Naive thymus-derived CD4-positive, alpha-beta T cell (primary cell): ENCODE results near the gene ZNF547. TPM values are rescaled to one million over a fixed set of nuclear protein-coding genes. Genes with fewer than 3 reads are reported as not detected.
A peak's percentile ranks its signal among the peaks of the same experiment; 100 is the strongest.

Experiments used
- ATAC-seq: fragments of 150-1000 bp; cut with Tn5 transposase; 2 replicates; pipeline ENCODE4 v1.10.0; 2021; ENCODE audit warnings: mild to moderate bottlenecking, moderate library complexity
- CTCF ChIA-PET: fragments of 350-600 bp; sonication (Branson Sonifier 250); formaldehyde crosslinking; loops from one replicate; lab custom pipeline; 2021; ENCODE audit warnings: antibody characterized with exemption; lab: Charles Lee
- POLR2A ChIA-PET: fragments of 350-600 bp; sonication (Branson Sonifier 250); formaldehyde crosslinking; loops from one replicate; lab custom pipeline; 2021; ENCODE audit warnings: antibody characterized with exemption, inconsistent platforms; lab: Charles Lee
- DNase-seq, 9 donors: peaks; one replicate each; pipeline versions ENCODE4 v3.0.0 to v3.0.0-alpha.2; 2020 to 2022; ENCODE audit warnings: mixed read lengths in 1 of 9
- H3K27ac ChIP-seq: one replicate; pipeline ENCODE4 v1.7.0; 2013; ENCODE audit warnings: mild to moderate bottlenecking, low read depth, low read length, moderate library complexity
- H3K27me3 ChIP-seq, 2 donors: one replicate each; pipeline ENCODE4 v1.7.0; 2013; ENCODE audit warnings: low read length in 2 of 2, mild to moderate bottlenecking in 2 of 2, moderate library complexity in 2 of 2; ENCODE audit not compliant: control insufficient read depth in 2 of 2, insufficient read depth in 2 of 2
- H3K36me3 ChIP-seq, 3 experiments: 1 replicate in 2 of 3; 2 replicates in 1 of 3; pipeline ENCODE4 v1.7.0; 2013; ENCODE audit warnings: low read length in 3 of 3, mild to moderate bottlenecking in 3 of 3, moderate library complexity in 1 of 3; ENCODE audit not compliant: insufficient read depth in 3 of 3, control insufficient read depth in 2 of 3
- H3K4me1 ChIP-seq, 2 donors: one replicate each; pipeline ENCODE4 v1.7.0; 2013; ENCODE audit warnings: low read length in 2 of 2, mild to moderate bottlenecking in 2 of 2, moderate library complexity in 1 of 2; ENCODE audit not compliant: control insufficient read depth in 2 of 2, insufficient read depth in 2 of 2
- H3K4me3 ChIP-seq: 2 replicates; pipeline ENCODE4 v1.7.0; 2013; ENCODE audit warnings: mild to moderate bottlenecking, low read length
- H3K9me3 ChIP-seq, 3 experiments: 1 replicate in 2 of 3; 2 replicates in 1 of 3; pipeline ENCODE4 v1.7.0; 2013; ENCODE audit warnings: low read length in 3 of 3; ENCODE audit not compliant: control insufficient read depth in 2 of 3
- H3K27ac Mint-ChIP-seq, 9 donors: one replicate each; pipeline ENCODE4 v1.8.0; 2020 to 2022; ENCODE audit warnings: mixed read lengths in 9 of 9, mild to moderate bottlenecking in 8 of 9, moderate library complexity in 5 of 9, inconsistent platforms in 2 of 9
- H3K27me3 Mint-ChIP-seq, 5 donors: one replicate each; pipeline ENCODE4 v1.8.0; 2021 to 2022; ENCODE audit warnings: mixed read lengths in 5 of 5, mild to moderate bottlenecking in 1 of 5
- H3K36me3 Mint-ChIP-seq, 5 donors: one replicate each; pipeline ENCODE4 v1.8.0; 2020 to 2022; ENCODE audit warnings: mixed read lengths in 5 of 5, mild to moderate bottlenecking in 3 of 5, inconsistent platforms in 1 of 5
- H3K4me1 Mint-ChIP-seq, 7 donors: one replicate each; pipeline ENCODE4 v1.8.0; 2020 to 2022; ENCODE audit warnings: mixed read lengths in 7 of 7, mild to moderate bottlenecking in 3 of 7, inconsistent platforms in 1 of 7
- H3K4me3 Mint-ChIP-seq, 10 donors: one replicate each; pipeline ENCODE4 v1.8.0; 2020 to 2022; ENCODE audit warnings: mild to moderate bottlenecking in 10 of 10, mixed read lengths in 10 of 10, moderate library complexity in 6 of 10, inconsistent platforms in 2 of 10
- H3K9me3 Mint-ChIP-seq, 11 donors: one replicate each; pipeline ENCODE4 v1.8.0; 2020 to 2022; ENCODE audit warnings: mixed read lengths in 11 of 11, mild to moderate bottlenecking in 4 of 11, inconsistent platforms in 1 of 11, moderate library complexity in 1 of 11
- intact Hi-C, 2 donors: fragments of 100-400 bp; cut with micrococcal nuclease; formaldehyde crosslinking; loops; one replicate each; pipeline ENCODE4 v1.15.1; 2023
- polyA plus RNA-seq, 2 donors: library from polyadenylated mRNA; unstranded; fragments of 300-500 nt; fragmentation: Illumina TruSeq; gene quantifications; one replicate each; pipeline ENCODE4 v1.2.3, GENCODE V29; 2021
- total RNA-seq, 6 experiments: library from RNA in 5 of 6; stranded (reverse) in 5 of 6; gene quantifications; 1 replicate in 5 of 6; 2 replicates in 1 of 6; pipeline ENCODE4 v1.2.3 and lab custom pipeline; 2021 to 2026

The ZNF547 gene
- total and polyA plus RNA-seq, 7 experiments from 2014 or later = 0.40 to 10.1 (median 1.7) TPM

DNA sequence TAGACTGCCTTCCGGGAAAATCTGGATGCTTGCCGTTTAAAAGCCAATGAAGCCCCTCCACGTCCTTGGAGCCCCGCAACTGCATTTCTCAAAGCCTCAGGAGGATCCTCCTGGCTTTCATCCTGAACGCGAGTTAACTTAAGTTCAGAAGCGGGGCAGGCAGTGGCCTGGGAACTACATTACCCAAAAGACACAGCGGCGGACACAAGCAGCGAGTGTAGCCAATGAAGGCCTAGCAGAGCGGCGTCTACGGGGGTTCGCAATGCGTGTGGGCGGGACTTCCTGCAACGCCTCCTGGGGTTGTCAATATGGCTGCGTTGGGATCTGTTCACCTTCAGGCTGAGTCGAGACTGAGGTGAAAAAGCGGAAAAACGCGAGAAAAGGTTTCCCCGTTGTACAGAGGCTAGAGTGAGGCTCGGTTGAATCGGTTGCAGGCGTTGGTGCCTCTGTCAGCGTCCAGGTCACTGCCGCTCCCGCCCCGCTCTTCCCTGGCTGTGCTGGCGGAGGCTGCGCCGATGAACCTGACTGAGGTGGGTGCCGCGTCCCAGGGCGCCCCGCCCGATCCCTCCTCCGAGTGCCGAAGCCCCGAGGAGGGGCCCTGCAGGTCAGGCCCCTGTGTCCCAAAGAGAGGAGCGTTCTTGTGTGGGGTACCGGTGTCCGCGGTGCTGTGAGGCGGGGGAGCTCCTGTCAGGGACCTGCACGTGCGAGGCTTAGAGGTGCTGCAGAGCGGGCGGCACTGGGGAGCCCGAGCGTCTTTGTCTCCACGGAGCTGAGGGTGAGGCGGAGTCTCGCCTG, 47.7 kb downstream of the ZNF547 start, which contains the start of gene ZNF17:
ZNF17 (plus strand) TSS at position 285 of the 795 bp plus-strand sequence. CDS start 2,455 bp downstream, outside the sequence.
- peaks cover 11 to 27% (median 17%) of the 10 kb centered on the region in 11 donors for H3K9me3 Mint-ChIP-seq
- H3K9me3 ChIP-seq = peaks cover 0 to 11% (median 0%) of the 10 kb centered on the region in 3 experiments
- ChIA-PET CTCF (no interaction called here), POLR2A (interaction anchor here (3.4 kb wide), 1 partner anchor 22 kb away, joined by 10 read pairs; the partner anchor contains the start of gene ZNF548)
- intact Hi-C loops = loop anchor here (1.0 to 5.0 kb wide), 24 partner anchors 22 to 894 kb away; partner anchors contain the start of genes TRAPPC2B (in 2 of the 2), ZNF211 (in 2 of the 2), ZNF304 (in 2 of the 2) and ZNF547 (in 2 of the 2)
- no peaks in the 10 kb centered on the region for H3K27me3 ChIP-seq
- H3K4me3 ChIP-seq = peak within 1 kb of the TSS; percentile 80
- peak within 1 kb of the TSS; percentile 80 for H3K27ac ChIP-seq
- ATAC-seq (peak; percentile 100), DNase-seq (peak; percentile 72 to 95 (median 88))
- H3K4me1 ChIP-seq = peaks cover 3 to 8% of the 10 kb centered on the region in 2 donors
- H3K36me3 ChIP-seq = peaks cover 7 to 34% (median 8%) of the 10 kb centered on the region in 3 experiments
- peaks cover 22 to 44% (median 35%) of the 10 kb centered on the region in 5 donors for H3K36me3 Mint-ChIP-seq
- H3K27ac Mint-ChIP-seq = peak within 1 kb of the TSS; percentile 78 to 96 (median 92)
- H3K4me1 Mint-ChIP-seq = peaks cover 20 to 46% (median 34%) of the 10 kb centered on the region in 7 donors
- no peaks in the 10 kb centered on the region for H3K27me3 Mint-ChIP-seq
- H3K4me3 Mint-ChIP-seq = peak within 1 kb of the TSS; percentile 85 to 97 (median 96)

DNA sequence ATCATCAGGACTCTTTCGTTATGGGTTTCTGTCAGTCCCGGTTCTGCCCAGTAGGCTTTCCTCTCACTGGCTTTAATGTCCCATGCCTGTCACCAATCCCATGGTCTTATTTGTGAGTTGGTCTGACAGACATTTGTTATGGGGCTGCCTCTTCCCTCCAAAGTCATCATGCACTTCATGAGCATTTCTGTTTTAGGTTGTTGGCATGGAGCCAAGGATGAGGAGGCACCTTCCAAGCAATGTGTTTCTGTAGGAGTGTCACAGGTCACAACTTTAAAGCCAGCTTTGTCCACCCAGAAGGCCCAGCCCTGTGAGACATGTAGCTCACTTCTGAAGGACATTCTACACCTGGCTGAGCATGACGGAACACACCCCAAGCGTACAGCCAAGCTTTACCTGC, 56.1 kb downstream of the ZNF547 start:
- intact Hi-C loops = no loop called here
- POLR2A ChIA-PET = interaction anchor here (1.4 kb wide), 1 partner anchor 15 kb away, joined by 5 read pairs; the partner anchor contains the start of gene ZNF749

DNA sequence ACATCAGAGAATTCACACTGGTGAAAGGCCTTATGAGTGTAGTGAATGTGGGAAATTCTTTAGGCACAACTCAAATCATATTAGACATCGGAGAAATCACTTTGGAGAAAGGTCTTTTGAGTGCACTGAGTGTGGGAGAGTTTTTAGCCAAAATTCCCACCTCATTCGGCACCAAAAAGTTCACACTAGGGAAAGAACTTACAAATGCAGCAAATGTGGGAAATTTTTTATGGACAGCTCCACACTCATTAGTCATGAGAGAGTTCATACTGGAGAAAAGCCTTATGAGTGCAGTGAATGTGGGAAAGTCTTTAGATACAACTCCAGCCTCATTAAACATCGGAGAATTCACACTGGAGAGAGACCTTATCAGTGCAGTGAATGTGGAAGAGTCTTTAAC, 57.7 kb downstream of the ZNF547 start:
- Histone ChIP-seq H3K9me3 (peaks cover 5 to 81% (median 34%) of the 10 kb centered on the region in 3 experiments), H3K27me3 (no peaks in the 10 kb centered on the region), H3K4me3 (no peak overlapping the region), H3K4me1 (no peaks in the 10 kb centered on the region), H3K36me3 (peaks cover 11 to 56% (median 30%) of the 10 kb centered on the region in 3 experiments), H3K27ac (no peak overlapping the region)
- H3K27me3 Mint-ChIP-seq = no peaks in the 10 kb centered on the region
- intact Hi-C loops = no loop called here
- POLR2A ChIA-PET = no interaction called here
- CTCF ChIA-PET = interaction anchor here (0.5 kb wide), 1 partner anchor 1788 kb away, joined by 5 read pairs; no protein-coding TSS in a partner anchor
- peaks cover 8 to 93% (median 53%) of the 10 kb centered on the region in 11 donors for H3K9me3 Mint-ChIP-seq
- H3K36me3 Mint-ChIP-seq = peaks cover 45 to 68% (median 64%) of the 10 kb centered on the region in 5 donors
- no peak overlapping the region for H3K4me3 Mint-ChIP-seq
- peaks cover 0 to 6% (median under 1%) of the 10 kb centered on the region in 7 donors for H3K4me1 Mint-ChIP-seq
- ATAC-seq (no peak), DNase-seq (no peak)
- H3K27ac Mint-ChIP-seq = no peak overlapping the region

More for the DNA sequence above, 56.1 kb downstream of the ZNF547 start:
- peaks cover 5 to 85% (median 34%) of the 10 kb centered on the region in 3 experiments for H3K9me3 ChIP-seq
- Mint-ChIP-seq H3K9me3 (peaks cover 16 to 93% (median 63%) of the 10 kb centered on the region in 11 donors), H3K27me3 (no peaks in the 10 kb centered on the region), H3K4me3 (no peak overlapping the region), H3K4me1 (peaks cover 3 to 14% (median 9%) of the 10 kb centered on the region in 7 donors), H3K27ac (no peak overlapping the region), H3K36me3 (peaks cover 57 to 81% (median 74%) of the 10 kb centered on the region in 5 donors)
- H3K4me1 ChIP-seq = no peaks in the 10 kb centered on the region
- CTCF ChIA-PET = no interaction called here
- H3K27ac ChIP-seq = no peak overlapping the region
- no peak for ATAC-seq
- H3K27me3 ChIP-seq = no peaks in the 10 kb centered on the region
- peaks cover 19 to 72% (median 37%) of the 10 kb centered on the region in 3 experiments for H3K36me3 ChIP-seq
- no peak overlapping the region for H3K4me3 ChIP-seq
- no peak for DNase-seq

Other genes starting within 250 kb of the ZNF547 start
- gene USP29, start 243.6 kb upstream of the ZNF547 start, total RNA-seq = not detected
- not detected for gene USP29, start 243.6 kb upstream of the ZNF547 start, polyA plus RNA-seq
- not detected for gene ZIM3, start 218.3 kb upstream of the ZNF547 start, total RNA-seq
- not detected for gene ZIM3, start 218.3 kb upstream of the ZNF547 start, polyA plus RNA-seq
- gene DUXA, start 196.1 kb upstream of the ZNF547 start, total RNA-seq = not detected
- not detected for gene DUXA, start 196.1 kb upstream of the ZNF547 start, polyA plus RNA-seq
- 10 to 100 TPM; 31.5 to 65.9 (median 44.3) TPM for gene ZNF264, start 172.1 kb upstream of the ZNF547 start, total RNA-seq
- 10 to 100 TPM; 25.6 to 26.9 TPM for gene ZNF264, start 172.1 kb upstream of the ZNF547 start, polyA plus RNA-seq
- gene AURKC, start 132.5 kb upstream of the ZNF547 start, total RNA-seq = under 1 TPM in 4 of 5 experiments, not detected in 1; 0.43 to 0.88 (median 0.65) TPM
- not detected for gene AURKC, start 132.5 kb upstream of the ZNF547 start, polyA plus RNA-seq
- 10 to 100 TPM; 12.0 to 26.2 (median 23.7) TPM for gene ZNF805, start 122.9 kb upstream of the ZNF547 start, total RNA-seq
- gene ZNF805, start 122.9 kb upstream of the ZNF547 start, polyA plus RNA-seq = 1 to 10 TPM; 3.9 to 5.0 TPM
- gene ZNF460, start 83.1 kb upstream of the ZNF547 start, total RNA-seq = 10 to 100 TPM; 44.8 to 82.6 (median 71.1) TPM
- gene ZNF460, start 83.1 kb upstream of the ZNF547 start, polyA plus RNA-seq = 10 to 100 TPM in 1 of 2 donors, 1 to 10 TPM in 1; 8.1 to 10.2 TPM
- gene ZNF543, start 43.1 kb upstream of the ZNF547 start, total RNA-seq = 1 to 10 TPM; 3.6 to 9.0 (median 8.0) TPM
- gene ZNF543, start 43.1 kb upstream of the ZNF547 start, polyA plus RNA-seq = 1 to 10 TPM; 2.6 to 7.8 TPM
- gene ZNF304, start 12.3 kb upstream of the ZNF547 start, total RNA-seq = 10 to 100 TPM in 2 of 5 experiments, 1 to 10 TPM in 3; 6.0 to 12.5 (median 9.0) TPM
- 1 to 10 TPM; 3.3 to 4.4 TPM for gene ZNF304, start 12.3 kb upstream of the ZNF547 start, polyA plus RNA-seq
- gene TRAPPC2B, start within 50 bp of the ZNF547 start, total RNA-seq = 10 to 100 TPM in 2 of 5 experiments, 1 to 10 TPM in 3; 7.7 to 11.8 (median 9.0) TPM
- 10 to 100 TPM; 17.7 to 18.9 TPM for gene TRAPPC2B, start within 50 bp of the ZNF547 start, polyA plus RNA-seq
- gene ZNF548, start 26.3 kb downstream of the ZNF547 start, total RNA-seq = 100 to 1,000 TPM in 2 of 5 experiments, 10 to 100 TPM in 3; 26.4 to 115 (median 66.9) TPM
- 10 to 100 TPM; 16.2 to 22.0 TPM for gene ZNF548, start 26.3 kb downstream of the ZNF547 start, polyA plus RNA-seq
- gene ZNF17, start 47.6 kb downstream of the ZNF547 start, total RNA-seq = 10 to 100 TPM in 3 of 5 experiments, 1 to 10 TPM in 2; 9.3 to 27.8 (median 17.2) TPM
- 10 to 100 TPM in 1 of 2 donors, 1 to 10 TPM in 1; 6.9 to 11.1 TPM for gene ZNF17, start 47.6 kb downstream of the ZNF547 start, polyA plus RNA-seq
- 10 to 100 TPM in 4 of 5 experiments, 1 to 10 TPM in 1; 8.9 to 17.9 (median 13.2) TPM for gene ZNF749, start 71.8 kb downstream of the ZNF547 start, total RNA-seq
- 10 to 100 TPM; 11.5 to 14.4 TPM for gene ZNF749, start 71.8 kb downstream of the ZNF547 start, polyA plus RNA-seq
- gene VN1R1, start 93.6 kb downstream of the ZNF547 start, total RNA-seq = under 1 TPM; 0.15 to 0.78 (median 0.37) TPM
- gene VN1R1, start 93.6 kb downstream of the ZNF547 start, polyA plus RNA-seq = under 1 TPM; 0.13 to 0.17 TPM
- gene ZNF772, start 114.0 kb downstream of the ZNF547 start, total RNA-seq = 10 to 100 TPM in 2 of 5 experiments, 1 to 10 TPM in 3; 1.5 to 20.5 (median 4.3) TPM
- gene ZNF772, start 114.0 kb downstream of the ZNF547 start, polyA plus RNA-seq = 1 to 10 TPM; 5.2 to 5.4 TPM
- 10 to 100 TPM in 3 of 5 experiments, 1 to 10 TPM in 2; 7.1 to 27.6 (median 12.2) TPM for gene ZNF419, start 124.2 kb downstream of the ZNF547 start, total RNA-seq
- 10 to 100 TPM in 1 of 2 donors, 1 to 10 TPM in 1; 7.0 to 11.7 TPM for gene ZNF419, start 124.2 kb downstream of the ZNF547 start, polyA plus RNA-seq
- gene ZNF773, start 136.4 kb downstream of the ZNF547 start, total RNA-seq = 10 to 100 TPM in 3 of 5 experiments, 1 to 10 TPM in 2; 5.8 to 32.7 (median 14.4) TPM
- 10 to 100 TPM in 1 of 2 donors, 1 to 10 TPM in 1; 9.7 to 18.9 TPM for gene ZNF773, start 136.4 kb downstream of the ZNF547 start, polyA plus RNA-seq
- 10 to 100 TPM in 3 of 5 experiments, 1 to 10 TPM in 2; 6.9 to 24.8 (median 11.3) TPM for gene ZNF549, start 163.8 kb downstream of the ZNF547 start, total RNA-seq
- 10 to 100 TPM in 1 of 2 donors, 1 to 10 TPM in 1; 6.1 to 11.4 TPM for gene ZNF549, start 163.8 kb downstream of the ZNF547 start, polyA plus RNA-seq
- 10 to 100 TPM; 12.9 to 56.2 (median 23.5) TPM for gene ZNF550, start 196.3 kb downstream of the ZNF547 start, total RNA-seq
- gene ZNF550, start 196.3 kb downstream of the ZNF547 start, polyA plus RNA-seq = 10 to 100 TPM in 1 of 2 donors, 1 to 10 TPM in 1; 8.6 to 17.7 TPM
- gene ZNF416, start 215.4 kb downstream of the ZNF547 start, total RNA-seq = 10 to 100 TPM in 2 of 5 experiments, 1 to 10 TPM in 3; 4.4 to 13.8 (median 5.7) TPM
- gene ZNF416, start 215.4 kb downstream of the ZNF547 start, polyA plus RNA-seq = 10 to 100 TPM in 1 of 2 donors, 1 to 10 TPM in 1; 4.9 to 10.4 TPM
- 10 to 100 TPM in 2 of 5 experiments, 1 to 10 TPM in 3; 4.8 to 14.1 (median 7.0) TPM for gene ZIK1, start 220.6 kb downstream of the ZNF547 start, total RNA-seq
- 10 to 100 TPM in 1 of 2 donors, 1 to 10 TPM in 1; 8.7 to 13.7 TPM for gene ZIK1, start 220.6 kb downstream of the ZNF547 start, polyA plus RNA-seq
- gene ZNF530, start 236.3 kb downstream of the ZNF547 start, total RNA-seq = 10 to 100 TPM in 1 of 5 experiments, 1 to 10 TPM in 4; 2.0 to 10.9 (median 6.2) TPM
- 1 to 10 TPM; 7.1 to 9.3 TPM for gene ZNF530, start 236.3 kb downstream of the ZNF547 start, polyA plus RNA-seq